Stimulated activated CD8-positive, alpha-beta memory T cell treated with anti-CD3 and anti-CD28 coated beads, Interleukin-12 subunit alpha, Interleukin-12 subunit beta, amount 100 ng/mL, for 1 hour (primary cell): ENCODE data around the gene ATXN1.
"Not testable (repeated sequence)": the region's sequence is repeated elsewhere in the genome, so short reads cannot be mapped to it uniquely, and the experiment has no call there.

ENCODE experiments used
- DNase-seq: peaks from one replicate; pipeline ENCODE4 v3.0.0-alpha.2; 2020; ENCODE audit warnings: low read depth

The ATXN1 gene

GRCh38 chr6:16383607-16384206, 377.6 kb downstream of the ATXN1 start:
- DNase-seq = no peak

GRCh38 chr6:16381968-16382367, 379.3 kb downstream of the ATXN1 start:
- not testable (repeated sequence) for DNase-seq

- no peak for DNase-seq
Observed at GRCh38 chr6:16380220-16380809, 380.9 kb downstream of the ATXN1 start.

GRCh38 chr6:16378360-16378759, 382.9 kb downstream of the ATXN1 start:
- not testable (repeated sequence) for DNase-seq

GRCh38 chr6:16377470-16377869, 383.8 kb downstream of the ATXN1 start:
- no peak for DNase-seq

- DNase-seq = no peak
Observed at GRCh38 chr6:16375843-16376242, 385.4 kb downstream of the ATXN1 start.

- no peak for DNase-seq
Observed at GRCh38 chr6:16375206-16375605, 386.1 kb downstream of the ATXN1 start.

GRCh38 chr6:16374461-16375200, 386.6 kb downstream of the ATXN1 start:
- no peak for DNase-seq

- DNase-seq = no peak
Observed at GRCh38 chr6:16374016-16374415, 387.2 kb downstream of the ATXN1 start.

- DNase-seq = no peak
Observed at GRCh38 chr6:16372029-16372776, 389.1 kb downstream of the ATXN1 start.

GRCh38 chr6:16371401-16371800, 389.9 kb downstream of the ATXN1 start:
- DNase-seq = no peak

- DNase-seq = no peak
Observed at GRCh38 chr6:16370943-16371342, 390.3 kb downstream of the ATXN1 start.

- no peak for DNase-seq
Observed at GRCh38 chr6:16369989-16370388, 391.3 kb downstream of the ATXN1 start.

GRCh38 chr6:16369140-16369745, 392.0 kb downstream of the ATXN1 start:
- no peak for DNase-seq

GRCh38 chr6:16367571-16367970, 393.7 kb downstream of the ATXN1 start:
- no peak for DNase-seq

- no peak for DNase-seq
Observed at GRCh38 chr6:16363749-16364148, 397.5 kb downstream of the ATXN1 start.

GRCh38 chr6:16362819-16363589, 398.3 kb downstream of the ATXN1 start:
- no peak for DNase-seq

GRCh38 chr6:16362296-16362695, 399.0 kb downstream of the ATXN1 start:
- no peak for DNase-seq

GRCh38 chr6:16361861-16362260, 399.4 kb downstream of the ATXN1 start:
- no peak for DNase-seq

GRCh38 chr6:16361121-16361520, 400.1 kb downstream of the ATXN1 start:
- no peak for DNase-seq

GRCh38 chr6:16360365-16360764, 400.9 kb downstream of the ATXN1 start:
- DNase-seq = no peak

- no peak for DNase-seq
Observed at GRCh38 chr6:16359563-16359962, 401.7 kb downstream of the ATXN1 start.
